NOMO-1 treated with DMSO at 0.1 percent for 48 hours (cell line): Measurements from ENCODE around the gene MDC1.

Source experiments
- DNase-seq: peaks from one replicate; lab custom pipeline; 2025; ENCODE audit not compliant: unreplicated experiment; lab: John Stamatoyannopoulos, UW

Gene MDC1

GRCh38 chr6:30748851-30749540, 31.9 kb upstream of the MDC1 start:
- no peak for DNase-seq

GRCh38 chr6:30747902-30748769, 31.1 kb upstream of the MDC1 start:
- DNase-seq: no peak

- DNase-seq: no peak
Measured at GRCh38 chr6:30747300-30747687, 30.2 kb upstream of the MDC1 start.

- peak; percentile 59 for DNase-seq
Measured at GRCh38 chr6:30744054-30744805, 27.1 kb upstream of the MDC1 start, which contains the start of gene IER3. TSS of gene IER3 (minus strand) at chr6:30744547. CDS start at chr6:30744518, 29 bp downstream.

- DNase-seq: no peak
Measured at GRCh38 chr6:30743099-30744053, 26.3 kb upstream of the MDC1 start.

GRCh38 chr6:30742316-30743098, 25.4 kb upstream of the MDC1 start, which contains the start of gene FLOT1:
TSS of gene FLOT1 (minus strand) at chr6:30742687. CDS start at chr6:30742189, 498 bp downstream.
- DNase-seq: peak; percentile 95

- DNase-seq: no peak
Measured at GRCh38 chr6:30741789-30742315, 24.8 kb upstream of the MDC1 start.

- no peak for DNase-seq
Measured at GRCh38 chr6:30741063-30741779, 24.1 kb upstream of the MDC1 start.

GRCh38 chr6:30740540-30740870, 23.4 kb upstream of the MDC1 start:
- DNase-seq: no peak

- no peak for DNase-seq
Measured at GRCh38 chr6:30738532-30738931, 21.5 kb upstream of the MDC1 start.

GRCh38 chr6:30735668-30736314, 18.7 kb upstream of the MDC1 start:
- no peak for DNase-seq

GRCh38 chr6:30732237-30732943, 15.3 kb upstream of the MDC1 start:
- no peak for DNase-seq

- no peak for DNase-seq
Measured at GRCh38 chr6:30730601-30731435, 13.7 kb upstream of the MDC1 start.

GRCh38 chr6:30727920-30728553, 11.0 kb upstream of the MDC1 start:
- DNase-seq: no peak

GRCh38 chr6:30726506-30727413, 9.7 kb upstream of the MDC1 start:
- no peak for DNase-seq
